ENCODE data around the gene IPO5.
"Not testable (repeated sequence)": the region's sequence is repeated elsewhere in the genome, so short reads cannot be mapped to it uniquely, and the experiment has no call there.

The IPO5 gene

DNA sequence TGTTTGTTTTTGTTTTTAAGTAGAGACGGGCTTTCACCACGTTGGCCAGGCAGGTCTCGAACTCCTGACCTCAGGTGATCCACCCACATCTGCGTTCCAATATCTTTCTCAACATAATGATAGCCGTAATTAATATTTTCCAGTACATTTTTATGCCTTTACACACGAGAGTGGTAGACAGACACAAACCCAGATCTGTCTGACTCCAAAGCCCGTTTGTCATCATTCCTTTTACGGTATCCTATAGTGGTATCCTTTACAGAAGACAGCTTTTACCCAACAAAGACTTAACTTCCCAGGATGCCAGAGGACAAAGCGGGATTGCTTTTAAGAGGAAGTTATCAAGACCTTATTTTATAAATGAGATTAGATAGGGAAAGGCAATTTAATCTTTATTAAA, 59.8 kb downstream of the IPO5 start:
- no peak for DNase-seq (ENCODE audit: low spot score)

DNA sequence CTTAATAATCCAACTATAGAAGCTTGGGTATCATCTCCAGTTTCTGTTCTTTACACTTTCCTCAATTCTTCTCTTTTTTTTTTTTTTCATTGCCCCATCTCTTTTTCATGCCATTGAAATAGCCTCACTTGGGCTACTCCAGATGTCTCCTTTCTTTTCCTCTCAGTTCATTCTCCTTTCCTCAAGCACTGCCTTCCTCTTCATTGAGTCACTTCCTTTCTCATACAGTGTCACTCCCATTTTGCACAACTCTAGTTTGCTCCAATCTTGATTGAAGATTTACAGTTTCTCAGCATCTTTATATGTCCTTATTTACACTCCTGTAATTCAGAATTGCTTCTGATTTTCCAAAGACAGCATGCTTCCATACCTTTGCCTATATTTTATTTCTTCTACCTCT, 61.3 kb downstream of the IPO5 start:
- no peak for DNase-seq (ENCODE audit: low spot score)

DNA sequence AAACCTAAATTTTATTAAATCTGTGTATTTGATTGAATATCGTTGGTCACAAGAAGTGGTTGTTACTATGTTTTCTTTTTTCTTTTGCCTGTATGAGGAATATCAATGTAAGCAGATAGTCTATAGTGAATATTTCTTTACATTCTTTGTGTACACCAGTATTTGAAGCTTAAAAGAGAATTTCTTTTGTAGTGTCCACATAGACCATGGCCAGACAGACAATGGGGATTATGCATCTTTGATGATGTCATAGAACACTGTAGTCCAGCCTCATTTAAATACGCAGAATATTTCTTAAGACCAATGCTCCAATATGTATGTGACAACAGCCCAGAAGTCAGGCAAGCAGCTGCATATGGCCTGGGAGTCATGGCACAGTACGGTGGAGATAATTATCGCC, 64.8 kb downstream of the IPO5 start:
- DNase-seq (ENCODE audit: low spot score): no peak

DNA sequence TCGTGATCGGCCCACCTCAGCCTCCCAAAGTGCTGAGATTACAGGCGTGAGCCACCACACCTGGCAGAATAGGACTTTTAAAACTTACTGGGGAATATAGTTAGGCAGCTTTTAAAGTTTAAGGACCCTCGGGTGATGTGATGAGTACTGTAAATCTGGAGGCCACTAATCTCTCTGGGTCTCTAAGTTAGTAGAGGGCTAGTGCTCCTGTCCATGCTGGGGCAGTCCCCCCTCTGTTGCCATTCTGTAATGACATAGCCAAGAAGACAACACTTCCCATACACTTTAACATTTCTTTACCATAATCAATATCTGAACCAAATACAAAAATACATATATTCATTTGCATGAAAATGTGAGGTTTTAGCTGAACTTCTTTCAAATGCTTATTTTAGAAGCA, 65.7 kb downstream of the IPO5 start:
- no peak for DNase-seq (ENCODE audit: low spot score)

DNA sequence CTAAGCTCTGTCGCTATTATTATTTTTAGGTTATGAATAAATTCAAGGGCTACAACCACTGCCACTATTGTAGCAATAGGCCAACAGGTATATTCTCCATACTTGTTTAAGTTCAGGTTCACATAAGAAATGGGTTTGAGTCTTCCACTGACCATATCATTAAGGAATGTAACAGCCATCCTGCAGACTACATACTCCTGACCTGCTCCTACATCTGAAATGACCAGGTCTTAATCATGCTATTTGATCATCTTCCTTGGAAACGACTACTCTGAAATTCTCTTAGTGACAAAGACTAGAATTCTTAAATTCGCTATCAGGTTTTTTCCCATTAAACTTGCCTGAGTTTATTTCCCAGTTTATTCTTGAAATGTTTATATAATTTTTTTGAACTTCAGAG, 66.8 kb downstream of the IPO5 start:
- DNase-seq (ENCODE audit: low spot score): no peak

DNA sequence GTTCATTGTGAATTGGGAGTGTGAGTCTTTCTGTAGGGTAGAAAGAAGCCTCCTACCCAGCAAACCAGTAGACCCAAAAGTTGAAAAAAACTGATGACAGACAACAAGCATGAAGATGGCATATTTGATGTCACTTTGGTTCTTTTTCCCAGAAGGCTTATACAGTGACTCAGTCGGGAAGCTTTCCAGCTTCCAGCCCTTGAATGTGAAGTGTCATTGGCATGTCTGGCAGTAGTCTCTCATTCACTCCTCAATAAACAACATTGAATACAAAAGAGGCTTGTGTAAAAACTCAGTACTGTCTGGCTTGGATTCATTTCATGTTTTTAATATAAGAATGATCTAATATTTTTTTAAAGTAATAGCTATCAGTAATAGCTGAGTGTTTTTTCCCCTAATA, 68.7 kb downstream of the IPO5 start:
- no peak for DNase-seq (ENCODE audit: low spot score)

DNA sequence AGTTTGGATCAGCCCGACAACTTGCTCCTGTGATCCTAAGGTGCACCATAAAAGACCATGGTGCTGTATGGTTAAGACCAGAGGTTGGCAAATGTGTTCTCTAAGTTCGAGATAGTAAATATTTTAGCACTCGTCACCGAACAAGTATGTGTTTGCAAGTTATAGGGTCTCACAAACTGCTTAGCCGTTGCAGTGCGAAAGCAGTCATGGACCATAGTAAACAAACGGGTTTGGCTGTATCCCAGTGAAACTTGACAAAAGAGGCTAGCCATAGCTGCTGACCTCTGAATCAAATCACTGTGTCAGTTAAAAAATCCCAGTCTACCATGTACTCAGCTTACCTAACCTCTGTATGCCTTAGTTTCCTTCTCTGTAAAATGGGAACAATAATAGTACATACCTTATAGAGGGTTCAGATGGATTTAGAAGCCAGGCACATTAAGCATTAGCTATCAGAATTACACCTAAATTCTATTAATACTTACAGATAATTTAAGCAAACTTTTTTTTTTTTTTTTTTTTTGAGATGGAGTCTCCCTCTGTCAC, 72.1 kb downstream of the IPO5 start:
- no peak for DNase-seq (ENCODE audit: low spot score)

DNA sequence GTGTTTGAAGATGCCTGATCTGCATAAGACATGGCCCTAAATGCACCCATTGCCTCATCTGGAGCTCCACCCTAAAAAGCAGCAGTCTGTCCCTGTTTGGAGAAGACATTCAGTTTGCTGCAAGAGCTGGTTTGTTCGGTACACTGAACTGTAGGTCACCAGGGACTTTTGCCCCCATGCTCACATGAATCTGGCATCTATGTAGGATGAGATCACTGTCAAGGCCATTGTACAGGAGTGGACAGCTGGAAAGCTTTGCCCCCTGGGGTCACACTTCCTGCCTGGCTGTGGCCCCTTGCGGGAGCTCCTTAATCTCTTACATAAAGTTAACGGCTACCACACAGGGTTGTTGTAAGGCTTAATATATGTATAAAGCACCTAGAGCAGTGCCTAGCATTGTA, 73.0 kb downstream of the IPO5 start:
- no peak for DNase-seq (ENCODE audit: low spot score)

DNA sequence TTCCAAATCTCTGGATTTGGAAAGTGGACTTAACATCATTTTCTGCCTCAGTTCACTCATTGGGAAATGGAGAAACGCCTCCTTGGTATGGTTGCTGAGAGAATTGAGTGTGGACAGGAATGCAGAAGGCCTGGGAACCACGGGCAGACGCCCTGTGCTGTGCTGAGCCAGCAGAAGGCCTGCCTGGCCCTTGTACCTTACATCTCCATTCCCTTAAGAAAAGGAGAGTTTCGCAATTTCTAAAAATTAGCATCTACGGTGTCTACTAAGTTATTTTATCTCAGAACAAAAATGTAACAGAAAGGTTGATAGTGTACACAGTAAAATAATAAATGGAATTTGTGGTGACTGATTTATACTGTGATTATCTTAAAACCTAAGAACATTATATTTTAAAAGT, 78.7 kb downstream of the IPO5 start:
- no peak for DNase-seq (ENCODE audit: low spot score)

DNA sequence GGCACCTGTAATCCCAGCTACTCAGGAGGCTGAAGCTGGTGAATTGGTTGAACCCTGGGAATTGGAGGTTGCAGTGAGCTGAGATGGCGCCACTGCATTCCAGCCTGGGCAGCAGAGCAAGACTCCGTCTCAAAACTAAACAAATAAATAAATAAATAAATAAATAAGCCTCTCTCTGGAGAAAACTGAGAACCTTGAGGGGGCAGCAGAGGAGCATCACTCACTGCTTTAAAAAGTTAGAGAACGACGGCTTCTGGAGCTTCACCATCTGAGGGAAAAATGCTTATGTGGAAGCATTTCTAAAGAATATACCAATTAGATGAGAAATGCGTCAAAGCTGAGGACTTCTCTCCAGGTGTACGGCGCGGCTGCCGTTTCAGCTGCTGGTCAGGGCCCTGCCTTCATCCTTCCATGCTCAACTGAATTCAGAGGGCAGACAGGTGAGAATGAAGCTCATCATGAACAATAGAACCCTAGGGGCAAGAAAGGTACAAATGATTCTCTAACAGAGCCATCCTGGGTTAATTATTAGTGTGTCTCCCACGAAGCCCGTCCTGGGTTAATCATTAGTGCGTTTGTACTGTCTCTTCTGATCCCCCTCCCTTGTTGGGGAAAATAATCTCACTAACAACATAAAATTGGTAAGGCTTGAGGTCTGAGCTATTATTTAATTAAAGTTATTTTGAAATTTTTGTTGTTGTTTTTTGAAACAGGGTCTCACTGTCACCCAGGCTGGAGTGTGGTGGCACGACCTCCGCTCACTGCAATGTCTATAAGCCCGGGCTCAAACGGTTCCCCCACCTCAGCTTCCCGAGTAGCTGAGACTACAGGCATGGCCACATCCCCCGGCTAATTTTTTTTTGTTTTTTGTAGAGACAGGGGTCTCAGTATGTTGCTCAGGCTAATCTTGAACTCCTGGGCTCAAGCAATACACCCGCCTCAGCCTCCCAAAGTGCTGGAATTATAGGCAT, 80.1 kb downstream of the IPO5 start:
- peak; percentile 50 for DNase-seq (ENCODE audit: low spot score)

DNA sequence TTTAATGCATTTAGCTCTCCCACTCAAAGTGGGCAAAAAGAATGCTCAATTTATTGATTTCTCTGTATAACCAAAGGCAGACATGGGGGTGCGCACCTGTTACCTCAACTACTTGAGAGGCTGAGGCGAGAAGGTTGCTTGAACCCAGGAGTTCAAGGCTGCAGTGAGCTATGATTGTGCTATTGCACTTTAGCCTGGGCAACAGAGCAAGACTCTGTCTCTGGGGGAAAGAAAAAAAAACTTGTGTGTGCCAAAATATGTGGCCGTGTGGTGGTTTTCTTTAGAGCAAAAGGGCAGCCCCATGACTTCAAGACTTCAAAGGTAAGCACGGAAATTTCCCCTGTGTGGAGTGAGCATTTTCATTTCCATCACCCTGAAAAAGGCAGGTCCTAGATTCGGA, 81.9 kb downstream of the IPO5 start:
- DNase-seq (ENCODE audit: low spot score): no peak

DNA sequence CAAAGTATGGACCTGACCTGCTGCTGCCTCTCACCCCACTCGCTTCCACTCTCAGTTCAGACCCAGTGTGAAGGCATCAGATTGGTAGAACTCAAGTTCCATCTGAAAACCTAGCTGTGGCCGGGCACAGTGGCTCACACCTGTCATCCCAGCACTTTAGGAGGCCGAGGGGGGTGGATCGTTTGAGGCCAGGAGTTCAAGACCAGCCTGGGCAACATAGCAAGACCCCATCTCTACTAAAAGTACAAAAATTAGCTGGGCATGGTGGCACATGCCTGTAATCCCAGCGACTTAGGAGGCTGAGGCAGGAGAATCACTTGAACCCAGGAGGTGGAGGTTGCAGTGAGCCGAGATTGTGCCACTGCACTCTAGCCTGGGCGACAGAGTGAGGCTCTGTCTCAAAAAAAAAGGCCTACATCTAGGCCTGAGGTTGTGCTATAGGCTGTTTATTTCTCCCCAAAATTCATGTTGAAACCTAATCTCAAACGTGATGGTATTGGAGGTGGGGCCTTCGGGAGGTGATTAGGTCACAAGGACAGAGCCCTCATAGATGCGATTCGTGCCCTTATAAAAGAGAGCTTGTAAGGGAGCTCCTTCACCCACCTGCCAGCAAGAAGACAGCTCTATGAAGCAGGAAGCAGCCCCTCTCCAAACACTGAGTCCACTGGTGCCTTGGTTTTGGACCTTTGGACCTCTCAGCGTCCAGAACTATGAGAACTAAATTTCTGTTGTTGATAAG, 83.3 kb downstream of the IPO5 start:
- DNase-seq (ENCODE audit: low spot score): not testable (repeated sequence)

DNA sequence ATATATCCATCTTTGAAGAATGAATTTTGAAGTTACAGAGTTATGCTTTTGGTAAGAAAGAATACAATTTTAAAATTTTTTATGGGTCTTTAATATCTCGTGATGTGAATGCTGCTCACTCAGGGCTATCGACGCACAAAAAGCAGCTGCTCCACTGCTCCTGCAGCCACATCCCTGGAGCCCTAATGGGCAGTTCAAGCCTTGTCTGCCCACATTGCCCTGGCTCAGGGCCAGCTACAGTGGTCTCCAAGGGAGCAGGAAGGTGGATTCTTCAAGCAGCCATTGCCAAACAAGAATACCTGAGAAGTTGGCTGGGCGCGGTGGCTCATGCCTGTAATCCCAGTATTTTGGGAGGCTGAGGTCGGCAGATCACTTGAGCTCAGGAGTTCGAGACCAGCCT, 85.8 kb downstream of the IPO5 start:
- DNase-seq (ENCODE audit: low spot score): no peak

DNA sequence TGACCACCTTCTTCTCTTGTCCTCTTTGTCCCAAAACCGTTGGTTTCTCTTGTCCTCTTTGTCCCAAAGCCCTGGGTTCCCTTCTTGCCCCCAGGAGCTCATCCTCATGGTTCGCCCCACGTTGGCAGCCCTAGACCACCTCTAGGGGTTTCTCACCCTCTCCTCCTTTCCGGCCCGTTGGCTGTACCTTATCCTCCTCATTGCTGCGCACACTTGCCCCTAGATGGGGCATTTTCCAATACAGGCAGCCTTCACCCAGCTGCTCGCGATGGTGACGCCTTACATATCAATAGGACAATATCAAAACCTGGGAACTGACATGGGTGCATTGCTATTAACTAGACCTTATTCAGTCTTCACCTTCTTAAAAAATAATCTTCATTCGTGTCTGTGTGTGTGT, 86.5 kb downstream of the IPO5 start:
- DNase-seq (ENCODE audit: low spot score): no peak

DNA sequence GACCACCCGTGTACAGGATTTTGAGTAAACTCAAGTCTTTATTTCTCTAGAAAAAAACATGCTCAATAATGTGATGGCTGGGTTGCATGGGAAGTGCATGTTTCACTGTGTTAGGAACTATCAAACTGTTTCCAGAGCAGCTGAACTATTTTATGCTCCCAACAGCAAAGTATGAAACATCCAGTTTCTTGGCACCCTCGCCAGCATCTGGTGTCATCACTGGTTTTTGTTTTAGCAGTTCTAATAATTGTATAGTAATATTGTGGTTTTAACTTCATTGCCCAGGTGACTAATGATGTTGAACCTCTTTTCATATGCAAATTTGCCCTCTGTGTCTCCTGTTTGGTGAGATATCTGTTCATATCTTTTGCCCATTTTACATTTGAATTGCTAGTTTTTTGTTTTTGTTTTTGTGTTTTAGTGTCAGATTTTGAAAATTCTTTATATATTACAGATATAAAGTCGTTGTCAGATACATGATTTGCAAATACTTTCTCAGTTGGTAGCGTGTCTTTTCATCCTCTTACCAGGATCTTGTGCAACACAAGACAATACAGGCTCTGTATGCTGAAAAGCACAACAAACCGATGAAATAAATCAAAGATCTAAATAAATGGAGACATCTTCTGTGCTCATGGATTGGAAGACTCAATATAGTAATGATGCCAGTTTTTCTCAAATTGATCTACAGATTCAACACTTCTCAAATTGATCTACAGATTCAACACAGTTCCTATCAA, 87.8 kb downstream of the IPO5 start:
- DNase-seq (ENCODE audit: low spot score): no peak

DNA sequence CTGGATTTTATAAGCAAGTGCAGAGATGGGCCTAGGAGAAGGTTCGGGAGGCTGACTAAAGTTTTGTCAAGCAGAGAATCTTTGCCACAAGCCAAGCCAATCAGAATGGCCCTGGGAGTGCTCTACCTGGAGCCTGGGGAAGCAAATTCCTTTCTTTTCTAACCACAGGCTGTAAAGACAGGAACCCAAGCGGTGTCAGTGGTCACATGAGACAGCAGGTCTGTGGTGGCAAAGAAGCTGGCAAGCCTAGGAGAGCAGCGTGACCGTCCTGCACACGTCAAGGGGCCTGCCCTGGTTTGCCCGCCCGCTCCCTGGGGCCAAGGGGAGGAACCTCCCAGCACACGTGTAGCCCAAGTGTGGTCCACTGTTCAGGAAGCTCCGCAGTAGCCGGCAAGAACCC, 90.8 kb downstream of the IPO5 start:
- no peak for DNase-seq (ENCODE audit: low spot score)

DNA sequence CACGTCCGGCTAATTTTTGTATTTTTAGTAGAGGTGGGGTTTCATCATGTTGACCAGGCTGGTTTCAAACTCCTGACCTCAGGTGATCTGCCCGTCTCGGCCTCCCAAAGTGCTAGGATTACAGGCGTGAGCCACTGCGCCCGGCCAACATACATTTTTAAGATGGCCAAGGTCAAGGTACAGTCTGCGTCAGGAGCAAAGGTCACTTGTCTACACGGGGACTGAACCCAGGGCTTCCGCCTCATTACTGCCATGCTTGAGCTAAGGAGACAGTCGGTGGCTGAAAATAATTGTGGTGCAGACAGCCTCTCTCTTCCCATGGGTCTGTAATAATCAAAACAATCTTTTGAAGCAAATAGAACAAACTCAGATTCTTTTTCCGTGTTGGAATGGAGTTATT, 94.3 kb downstream of the IPO5 start:
- not testable (repeated sequence) for DNase-seq (ENCODE audit: low spot score)

DNA sequence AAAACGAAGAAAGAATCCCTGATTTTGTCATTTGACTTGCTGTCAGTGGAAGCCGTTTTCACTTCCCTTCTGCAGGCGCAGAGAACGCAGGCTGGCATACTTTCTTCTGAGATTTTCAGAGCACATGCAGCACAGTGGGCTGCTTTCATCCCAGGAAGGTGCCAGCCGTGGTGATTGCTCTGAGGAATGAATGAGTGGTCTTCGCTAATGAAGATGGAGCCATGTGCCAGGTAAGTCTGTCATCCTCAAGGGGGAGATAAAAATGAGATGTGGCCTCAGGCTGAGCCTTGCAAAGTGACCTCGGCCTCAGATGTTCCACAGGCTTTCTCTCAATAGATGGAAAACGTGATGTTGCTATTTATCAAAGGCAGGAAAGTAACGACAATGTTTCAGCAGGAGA, 94.8 kb downstream of the IPO5 start:
- no peak for DNase-seq (ENCODE audit: low spot score)

DNA sequence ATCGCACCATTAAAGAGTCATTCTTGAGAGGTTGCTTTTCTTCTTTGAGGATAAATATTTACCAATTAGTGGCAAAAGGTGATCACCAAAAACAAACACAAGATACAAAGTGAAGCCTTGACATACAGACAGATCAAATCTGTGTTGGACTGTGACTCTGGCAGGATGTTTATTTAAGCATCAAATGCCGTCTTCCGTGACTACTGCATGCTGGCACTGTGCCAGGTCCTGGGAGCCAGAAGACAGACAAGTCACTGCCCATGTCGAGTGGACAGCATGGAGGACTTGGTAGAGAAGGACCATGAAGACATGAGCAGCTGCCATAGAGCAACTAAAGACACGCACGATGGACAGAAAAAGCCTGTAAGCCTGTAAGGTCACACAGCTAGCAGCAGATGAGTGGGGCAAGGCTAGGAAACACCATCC, 96.6 kb downstream of the IPO5 start:
- no peak for DNase-seq (ENCODE audit: low spot score)

DNA sequence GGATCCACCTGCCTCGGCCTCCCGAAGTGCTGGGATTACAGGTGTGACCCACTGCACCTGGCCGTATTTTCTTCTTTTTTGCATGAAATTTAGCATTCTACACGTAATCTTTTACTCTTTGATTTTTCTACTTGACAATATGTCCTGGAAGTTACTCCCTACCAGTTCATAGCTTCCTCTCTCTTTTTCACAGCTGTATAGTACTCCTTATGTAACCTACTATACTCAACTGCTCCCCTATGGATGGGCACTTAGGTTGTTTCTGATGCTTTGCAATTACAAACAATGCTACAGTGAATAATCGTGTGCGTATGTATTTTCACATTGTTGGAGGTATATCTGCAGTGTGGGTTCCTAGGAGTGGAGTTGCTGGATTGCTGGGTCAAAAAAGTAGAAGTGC, 98.9 kb downstream of the IPO5 start:
- no peak for DNase-seq (ENCODE audit: low spot score)

DNA sequence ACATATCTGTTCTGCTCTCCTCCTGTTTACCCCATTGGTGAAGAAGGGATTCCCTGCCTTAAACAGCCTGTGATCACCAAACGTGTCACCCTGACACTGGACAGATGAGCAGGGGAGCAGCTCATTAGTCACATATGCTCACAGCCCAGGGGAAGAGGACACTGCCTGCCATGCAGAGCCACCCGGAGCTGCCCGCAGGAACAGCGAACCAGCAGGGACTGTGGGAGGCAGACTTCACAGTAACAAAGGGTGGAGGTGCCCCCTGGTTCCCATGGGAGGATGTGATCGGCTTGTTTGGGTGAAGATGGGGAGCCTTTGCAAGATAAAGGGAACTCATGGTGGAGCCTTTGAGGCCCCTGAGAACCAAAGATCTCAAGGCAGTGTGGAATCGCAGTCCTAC, 100.8 kb downstream of the IPO5 start:
- peak; percentile 41 for DNase-seq (ENCODE audit: low spot score)

DNA sequence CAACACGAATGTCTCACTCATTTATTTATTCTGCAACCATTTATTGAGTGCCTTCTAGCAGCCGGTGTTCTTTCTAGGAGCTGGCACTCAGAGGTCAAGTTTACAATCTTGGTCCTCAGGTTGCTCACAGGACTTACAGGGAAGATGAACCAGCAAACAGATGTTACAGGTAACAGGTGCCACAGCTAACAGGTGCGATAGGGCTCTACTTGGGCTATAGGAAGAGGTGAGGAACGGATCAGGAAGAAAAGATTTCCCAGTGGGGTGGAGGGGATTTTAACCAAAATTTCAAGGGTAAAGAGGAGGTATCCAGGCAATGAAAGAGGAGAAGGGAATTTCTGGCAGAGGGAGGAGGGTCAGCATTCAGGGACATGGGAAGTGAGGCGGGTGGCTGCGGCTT, 102.1 kb downstream of the IPO5 start:
- DNase-seq (ENCODE audit: low spot score): no peak
